DMS53 treated with DMSO at 0.1 percent for 48 hours (cell line): ENCODE data around the gene RPL35A.
"Not testable (repeated sequence)": the region's sequence is repeated elsewhere in the genome, so short reads cannot be mapped to it uniquely, and the experiment has no call there.

ENCODE experiments used
- DNase-seq: peaks from one replicate; lab custom pipeline; 2025; ENCODE audit not compliant: unreplicated experiment; lab: John Stamatoyannopoulos, UW

Gene RPL35A

DNA sequence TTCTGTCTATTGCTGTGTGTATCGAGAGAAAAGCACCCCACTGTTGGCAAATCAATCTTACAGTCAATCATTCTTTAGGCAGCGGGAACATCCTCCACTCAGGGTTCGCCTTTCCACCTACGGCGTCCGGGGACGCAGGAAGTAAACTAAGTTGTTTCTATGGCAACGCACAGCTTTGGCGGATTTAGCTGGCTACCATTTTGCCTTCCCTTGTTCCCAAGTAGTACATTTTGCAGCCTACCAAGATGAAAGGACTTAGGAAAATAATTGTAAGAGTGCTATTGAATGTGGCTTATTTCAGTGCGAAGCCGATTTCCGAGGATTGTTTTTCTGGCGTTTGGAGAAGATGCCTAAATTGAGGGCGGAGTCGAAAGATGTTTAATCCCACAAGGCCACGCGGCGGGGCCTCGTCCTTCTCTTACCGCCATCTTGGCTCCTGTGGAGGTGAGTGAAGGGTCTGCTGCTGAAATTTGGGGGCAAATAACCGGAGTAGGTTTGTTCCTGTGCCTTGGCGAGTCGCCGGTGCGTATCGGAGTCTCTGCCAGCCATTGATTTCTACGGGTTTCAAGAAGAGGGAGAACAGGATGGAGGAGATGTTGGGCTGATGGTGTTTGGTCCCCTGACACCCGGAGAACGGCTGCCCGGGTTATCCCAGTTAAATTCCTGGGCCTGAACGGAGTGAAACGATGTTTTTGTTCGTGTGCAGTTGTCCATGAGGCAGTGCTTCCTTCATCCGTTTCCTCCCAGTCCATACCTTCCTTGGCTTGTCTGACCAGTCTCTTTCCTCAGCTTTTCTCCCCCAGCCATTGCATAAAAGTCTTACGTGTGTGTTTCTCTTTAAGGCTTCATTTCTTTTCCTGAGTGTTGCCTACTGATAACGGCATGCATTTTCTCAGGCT, at the start of gene RPL35A:
TSS of gene RPL35A (plus strand) at position 413 of the 899 bp plus-strand sequence. CDS start 778 bp downstream, outside the sequence.
- DNase-seq = peak; percentile 92

DNA sequence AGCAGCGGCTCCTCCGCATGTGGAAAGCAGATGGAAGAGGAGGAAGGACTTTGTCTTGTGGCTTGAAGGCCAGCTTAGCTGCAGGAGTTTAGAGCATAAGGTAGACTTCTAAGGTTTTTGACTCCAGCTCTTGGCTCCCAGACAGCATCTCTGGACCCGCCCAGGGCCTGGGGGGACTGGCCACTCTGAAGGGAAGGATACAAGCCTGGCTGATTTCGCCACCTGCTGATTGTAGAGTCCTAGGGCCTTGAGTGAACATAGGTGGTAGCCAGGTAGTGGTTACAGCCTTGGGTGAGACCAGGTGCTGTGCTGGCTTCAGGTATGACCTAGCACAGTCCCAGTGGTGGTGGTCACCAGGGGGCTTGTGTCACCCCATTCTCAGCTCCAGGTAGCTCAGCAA, 48.4 kb upstream of the RPL35A start:
- DNase-seq = no peak

DNA sequence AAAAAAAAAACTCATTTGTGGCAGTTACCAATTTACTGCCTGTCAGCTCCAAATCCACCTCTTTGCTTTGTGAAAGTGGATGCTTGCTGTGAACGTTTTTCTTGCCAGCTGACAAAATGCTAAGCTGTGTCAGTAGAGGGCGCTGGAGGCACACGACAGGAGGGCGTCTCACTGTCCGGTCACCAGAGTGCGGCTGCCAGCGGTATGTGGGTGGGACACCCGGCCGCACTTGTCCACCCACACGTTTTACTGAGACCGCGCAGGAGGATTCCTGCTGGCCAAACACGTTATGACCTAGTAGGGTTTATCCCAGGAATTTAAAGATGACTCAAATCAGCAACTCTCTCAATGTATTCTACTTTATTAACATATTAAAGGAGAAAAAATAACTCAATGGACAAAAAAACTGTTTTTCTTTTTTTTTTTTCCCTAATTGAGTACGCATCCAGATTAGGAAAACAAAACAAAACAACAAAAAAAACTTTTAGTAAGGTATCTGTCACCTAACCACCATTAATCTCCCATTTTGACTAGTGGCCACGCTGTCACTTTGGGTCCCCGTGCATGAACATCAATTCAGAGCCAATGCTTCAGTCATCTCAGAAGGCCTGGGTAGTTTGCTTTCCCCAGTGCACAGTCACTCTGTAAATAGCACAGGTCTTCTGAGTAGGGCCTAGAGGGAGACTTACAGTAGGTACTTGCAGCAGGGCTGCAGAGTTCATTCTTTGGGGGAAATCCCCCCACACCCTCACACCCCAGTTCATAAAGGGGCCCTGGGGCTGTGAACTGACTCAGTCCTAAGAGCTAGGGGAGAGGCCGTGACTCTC, 43.8 kb upstream of the RPL35A start:
- DNase-seq = peak; percentile 53

DNA sequence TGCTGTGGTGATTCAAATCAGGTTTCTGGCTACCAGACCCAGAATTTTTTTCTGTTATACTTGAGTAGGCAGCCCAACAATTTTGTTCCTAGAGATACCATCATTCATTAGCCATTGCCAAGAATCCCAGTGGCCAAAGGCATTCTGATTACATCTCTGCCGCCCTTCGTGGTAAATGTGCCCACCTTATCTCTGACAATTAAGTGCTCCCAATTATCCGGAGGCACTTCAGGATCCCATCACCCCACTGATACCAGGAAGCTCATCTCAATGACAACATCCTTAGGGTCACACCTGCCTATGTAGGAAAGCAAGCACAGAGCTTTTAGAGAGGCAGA, 43.2 kb upstream of the RPL35A start:
- no peak for DNase-seq

DNA sequence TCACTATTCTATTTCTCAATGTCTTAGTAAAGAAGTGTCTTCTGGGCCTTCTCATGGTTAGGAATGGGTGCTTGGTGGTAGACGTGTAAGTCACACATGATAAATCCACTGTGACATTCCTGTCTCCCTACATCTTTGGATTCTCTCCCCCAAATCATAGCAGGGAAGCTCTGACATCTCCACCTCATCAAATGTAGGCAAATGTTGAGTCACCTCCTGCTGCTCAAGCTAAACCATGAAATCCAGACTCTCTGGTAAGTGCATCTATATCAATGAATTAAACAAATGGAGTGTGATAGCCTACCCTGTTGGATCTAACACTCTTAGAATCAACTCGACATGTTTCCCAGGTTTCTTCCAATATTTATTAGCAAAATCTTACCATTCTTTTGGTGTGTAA, 42.8 kb upstream of the RPL35A start:
- no peak for DNase-seq

DNA sequence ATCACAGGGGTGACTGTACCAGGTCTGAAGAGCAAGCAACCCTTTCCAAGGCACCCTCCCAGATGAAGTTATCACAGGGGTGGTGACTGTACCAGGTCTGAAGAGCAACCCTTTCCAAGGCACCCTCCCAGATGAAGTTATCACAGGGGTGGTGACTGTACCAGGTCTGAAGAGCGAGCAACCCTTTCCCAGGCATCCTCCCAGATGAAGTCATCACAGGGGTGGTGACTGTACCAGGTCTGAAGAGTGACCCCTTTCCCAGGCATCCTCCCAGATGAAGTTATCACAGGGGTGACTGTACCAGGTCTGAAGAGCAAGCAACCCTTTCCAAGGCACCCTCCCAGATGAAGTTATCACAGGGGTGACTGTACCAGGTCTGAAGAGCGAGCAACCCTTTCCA, 41.4 kb upstream of the RPL35A start:
- DNase-seq = not testable (repeated sequence)

DNA sequence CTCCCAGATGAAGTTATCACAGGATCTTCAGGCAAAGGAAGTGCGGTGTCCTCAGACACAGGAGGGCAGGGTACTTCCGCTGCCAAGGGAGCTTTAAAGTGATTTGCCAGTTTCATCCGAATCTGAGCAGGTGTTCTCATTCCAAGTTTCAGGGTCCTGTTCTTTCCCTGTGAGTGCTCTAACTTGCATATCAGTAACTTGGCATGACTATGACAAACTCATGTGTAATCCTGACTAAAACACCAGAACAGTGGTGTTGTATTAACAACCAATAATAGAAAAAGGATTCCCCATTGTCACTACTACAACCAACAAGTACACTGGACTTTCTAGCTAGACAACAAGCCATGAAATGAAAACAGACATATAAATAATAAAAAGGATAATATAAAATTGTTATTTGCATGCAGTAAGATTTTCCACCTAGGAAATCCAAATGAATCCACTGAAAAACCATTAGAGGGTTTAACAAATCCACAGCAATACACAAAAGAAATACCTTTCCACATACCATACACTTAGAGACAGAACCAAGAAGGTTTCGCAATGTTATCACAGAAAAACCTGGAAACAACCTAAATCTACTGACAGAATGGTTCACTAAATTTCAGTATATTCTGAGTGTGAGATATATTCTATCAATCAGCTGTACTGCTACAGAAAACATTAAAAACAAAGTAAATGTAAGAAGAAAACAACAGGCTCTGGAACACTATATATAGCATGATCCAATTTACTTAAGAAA, 40.9 kb upstream of the RPL35A start:
- no peak for DNase-seq

DNA sequence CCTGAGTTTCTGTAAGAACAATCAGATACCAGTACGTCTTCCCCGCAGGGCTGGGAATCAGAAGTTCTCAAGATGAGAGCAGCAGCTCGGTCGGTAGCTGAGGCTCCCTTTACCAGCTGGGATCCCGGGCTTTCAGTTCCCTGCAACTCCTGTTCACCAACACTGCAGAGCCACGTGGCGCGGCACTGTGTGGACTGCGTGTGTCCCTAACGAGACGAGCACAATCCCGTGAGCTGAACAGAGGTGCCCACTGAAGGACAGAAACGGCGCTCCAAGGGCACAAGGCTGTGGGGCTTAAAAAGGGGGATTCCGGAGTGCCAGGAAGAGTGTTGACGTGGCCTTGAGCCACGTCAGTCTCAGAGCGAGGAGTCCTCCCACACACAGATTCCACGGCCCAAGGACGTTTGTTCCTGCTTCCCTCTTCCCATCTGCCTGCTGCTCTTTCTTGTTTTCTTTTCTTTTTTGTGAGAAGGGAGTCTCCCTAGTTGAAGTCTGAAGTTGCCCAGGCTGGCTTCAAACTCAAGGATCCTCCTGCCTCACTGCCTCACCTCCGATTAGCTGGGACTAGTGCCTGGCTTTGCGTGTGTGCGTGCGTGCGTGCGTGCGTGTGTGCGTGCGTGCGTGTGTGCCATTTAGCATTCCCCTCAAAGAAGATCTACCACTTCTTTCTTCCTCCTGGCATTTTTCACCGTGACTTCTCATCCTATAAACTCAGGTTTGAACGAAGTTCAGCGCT, 37.1 kb upstream of the RPL35A start:
- DNase-seq = no peak

DNA sequence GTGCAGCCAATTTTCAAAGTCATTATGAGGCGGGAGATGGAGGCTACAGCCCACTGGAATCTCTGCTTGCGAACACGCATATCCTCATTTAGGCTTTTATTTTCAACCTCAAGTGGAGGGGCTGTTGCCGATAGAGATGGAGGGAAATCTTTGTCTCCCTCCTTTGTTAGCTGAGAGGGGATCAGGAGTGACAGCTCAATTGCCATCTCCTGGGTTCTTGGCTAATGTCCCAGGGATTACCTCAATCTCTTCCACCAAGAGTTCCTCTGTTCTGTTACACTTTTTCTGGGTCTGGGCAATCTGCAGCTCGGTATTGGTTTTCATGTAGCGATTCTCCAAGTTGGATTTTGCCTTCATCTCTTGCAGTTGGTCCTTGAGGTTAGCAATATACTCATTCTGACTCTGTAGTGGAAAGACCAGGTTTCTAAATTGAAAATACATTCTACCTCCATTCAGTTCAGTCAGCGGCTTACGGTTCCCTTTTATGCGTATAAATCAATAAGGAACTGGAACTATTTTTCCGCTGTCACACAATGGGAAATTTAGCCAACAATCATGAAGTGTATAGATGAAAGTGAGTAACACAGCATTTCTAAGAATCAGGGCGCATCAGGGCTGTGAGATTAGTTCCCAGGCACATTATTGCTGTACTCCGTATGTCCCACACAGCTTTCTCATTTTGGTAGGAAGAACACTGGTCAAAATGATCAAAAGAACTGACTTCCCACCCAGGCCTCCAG, 36.2 kb upstream of the RPL35A start:
- no peak for DNase-seq

DNA sequence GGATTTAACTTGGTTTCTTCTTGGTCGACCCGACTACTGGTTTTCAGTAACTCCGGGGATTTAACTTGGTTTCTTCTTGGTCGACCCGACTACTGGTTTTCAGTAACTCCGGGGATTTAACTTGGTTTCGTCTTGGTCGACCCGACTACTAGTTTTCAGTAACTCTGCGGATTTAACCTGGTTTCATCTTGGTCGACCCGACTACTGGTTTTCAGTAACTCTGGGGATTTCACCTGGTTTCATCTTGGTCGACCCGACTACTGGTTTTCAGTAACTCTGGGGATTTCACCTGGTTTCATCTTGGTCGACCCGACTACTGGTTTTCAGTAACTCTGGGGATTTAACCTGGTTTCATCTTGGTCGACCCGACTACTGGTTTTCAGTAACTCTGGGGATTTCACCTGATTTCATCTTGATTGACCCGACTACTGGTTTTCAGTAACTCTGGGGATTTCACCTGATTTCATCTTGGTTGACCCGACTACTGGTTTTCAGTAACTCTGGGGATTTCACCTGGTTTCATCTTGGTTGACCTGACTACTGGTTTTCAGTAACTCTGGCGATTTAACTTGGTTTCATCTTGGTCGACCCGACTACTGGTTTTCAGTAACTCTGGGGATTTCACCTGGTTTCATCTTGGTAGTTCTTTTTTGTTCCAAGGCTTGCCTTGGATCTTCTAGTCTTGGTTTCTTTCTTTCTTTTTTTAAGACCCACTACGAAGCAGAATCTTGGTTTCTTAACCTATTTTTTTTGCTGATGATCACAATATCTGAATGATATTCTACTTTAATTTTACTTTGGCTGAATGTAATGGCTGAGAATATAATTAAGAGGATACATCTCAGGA, 28.3 kb upstream of the RPL35A start:
- DNase-seq = not testable (repeated sequence)

DNA sequence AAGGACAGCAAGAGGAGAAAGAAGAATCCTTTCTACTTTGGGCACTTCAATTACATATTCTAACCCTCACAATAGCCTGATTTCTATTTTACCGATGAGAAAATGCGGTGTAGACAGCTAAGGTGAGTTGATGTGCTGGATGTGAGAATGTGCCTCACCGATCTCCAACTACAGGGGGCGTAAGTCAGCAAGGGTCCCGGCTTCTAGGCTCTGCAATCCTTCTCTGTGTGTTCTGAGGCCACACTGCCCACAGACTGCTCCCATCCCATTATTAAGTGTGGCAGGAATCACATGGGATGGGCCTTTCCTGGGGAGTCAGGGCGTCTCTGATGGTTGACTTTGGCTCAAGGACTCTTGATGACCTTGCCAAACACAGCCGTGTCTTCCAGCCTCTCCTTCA, 23.6 kb upstream of the RPL35A start:
- no peak for DNase-seq

DNA sequence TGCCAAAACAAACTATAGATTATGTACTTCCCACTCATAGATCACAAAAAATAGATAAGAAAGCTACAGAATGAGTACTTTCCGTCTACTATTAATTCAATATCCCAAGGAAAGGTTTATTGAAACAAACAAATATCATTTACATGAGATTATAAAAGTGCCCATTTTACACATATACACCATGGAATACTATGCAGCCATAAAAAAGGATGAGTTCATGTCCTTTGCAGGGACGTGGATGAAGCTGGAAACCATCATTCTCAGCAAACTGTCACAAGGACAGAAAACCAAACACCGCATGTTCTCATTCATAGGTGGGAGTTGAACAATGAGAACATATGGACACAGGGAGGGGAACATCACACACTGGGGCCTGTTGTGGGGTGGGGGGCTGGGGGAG, 22.4 kb upstream of the RPL35A start:
- not testable (repeated sequence) for DNase-seq

DNA sequence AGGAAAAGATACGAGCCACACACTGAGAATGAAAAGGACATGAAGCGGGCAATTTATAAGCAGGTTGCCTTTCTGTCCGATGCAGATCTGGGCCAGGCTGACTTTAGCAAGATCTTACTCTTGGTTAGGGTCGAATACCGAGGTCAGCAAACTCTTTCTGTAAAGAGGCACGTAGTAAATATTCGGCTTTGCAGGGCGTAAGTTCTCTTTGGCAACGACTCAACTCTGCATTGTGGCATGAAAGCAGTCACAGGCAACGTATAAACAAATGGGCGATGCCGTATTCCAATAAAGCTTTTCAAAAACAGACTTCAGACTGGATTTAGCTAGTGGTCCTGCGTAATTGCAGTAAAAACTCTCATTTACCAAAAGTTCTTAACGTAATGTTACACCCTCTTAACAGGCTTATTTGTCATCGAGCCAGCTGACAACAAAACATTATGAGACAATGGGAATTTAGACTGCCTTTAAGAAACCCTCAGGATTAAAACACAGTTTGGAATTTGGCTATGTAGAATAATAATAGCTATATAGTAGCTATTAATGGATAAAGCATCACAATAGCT, 13.1 kb upstream of the RPL35A start:
- no peak for DNase-seq

DNA sequence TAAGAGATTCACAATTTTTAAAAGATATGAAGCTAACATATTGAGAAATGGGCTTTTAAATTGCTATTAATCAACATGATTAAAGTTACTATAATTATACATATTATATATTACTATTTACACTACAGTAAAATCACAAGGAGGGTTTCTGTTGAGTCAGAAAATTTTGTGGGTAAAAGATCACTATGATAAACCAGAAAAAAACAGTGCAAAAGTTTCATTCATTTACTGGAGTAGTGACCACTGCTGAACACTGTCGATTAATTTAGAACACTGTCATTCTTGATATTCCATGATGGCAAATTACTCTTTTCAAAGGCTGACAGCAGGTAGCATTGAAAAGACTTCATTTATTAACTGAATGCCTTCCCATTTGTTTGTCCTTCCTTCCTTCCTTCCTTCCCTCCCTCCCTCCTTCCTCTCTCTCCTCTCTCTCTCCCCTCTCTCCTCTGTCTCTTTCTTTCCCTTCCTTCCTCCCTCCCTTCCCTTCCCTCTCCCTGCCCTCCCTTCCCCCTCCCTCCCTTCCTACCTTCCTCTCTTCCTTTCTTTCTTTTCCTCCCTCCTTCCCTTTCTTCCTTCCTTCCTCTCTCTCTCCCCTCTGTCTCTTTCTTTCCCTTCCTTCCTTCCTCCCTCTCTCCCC, 9.1 kb upstream of the RPL35A start:
- no peak for DNase-seq

DNA sequence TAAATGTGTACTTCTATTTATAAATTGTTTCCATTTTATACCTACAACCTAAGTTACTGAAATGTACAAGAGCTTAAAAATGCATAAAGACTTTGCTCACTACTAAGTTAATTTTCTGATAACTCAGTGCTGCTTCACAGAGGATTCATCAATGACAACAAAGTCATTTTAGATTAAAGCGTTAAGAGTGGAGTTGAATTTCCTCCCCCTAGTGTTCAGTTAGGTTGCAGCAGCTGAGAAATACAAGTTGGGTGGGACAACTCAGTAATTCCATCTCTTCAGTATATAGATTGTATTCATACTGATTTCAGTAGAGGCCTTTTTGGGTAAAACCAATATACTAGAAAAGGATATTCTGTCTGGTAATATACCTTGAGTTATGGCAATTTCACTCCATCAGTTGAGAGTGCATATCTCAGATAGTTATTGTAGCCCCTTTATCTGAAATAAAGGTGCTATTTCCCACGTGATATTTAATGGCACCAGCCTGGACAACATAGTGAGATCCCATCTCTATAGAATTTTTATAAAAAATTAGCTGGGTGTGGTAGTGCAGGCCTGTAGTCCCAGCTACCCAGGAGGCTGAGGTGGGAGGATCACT, 6.9 kb upstream of the RPL35A start:
- peak; percentile 9 for DNase-seq

DNA sequence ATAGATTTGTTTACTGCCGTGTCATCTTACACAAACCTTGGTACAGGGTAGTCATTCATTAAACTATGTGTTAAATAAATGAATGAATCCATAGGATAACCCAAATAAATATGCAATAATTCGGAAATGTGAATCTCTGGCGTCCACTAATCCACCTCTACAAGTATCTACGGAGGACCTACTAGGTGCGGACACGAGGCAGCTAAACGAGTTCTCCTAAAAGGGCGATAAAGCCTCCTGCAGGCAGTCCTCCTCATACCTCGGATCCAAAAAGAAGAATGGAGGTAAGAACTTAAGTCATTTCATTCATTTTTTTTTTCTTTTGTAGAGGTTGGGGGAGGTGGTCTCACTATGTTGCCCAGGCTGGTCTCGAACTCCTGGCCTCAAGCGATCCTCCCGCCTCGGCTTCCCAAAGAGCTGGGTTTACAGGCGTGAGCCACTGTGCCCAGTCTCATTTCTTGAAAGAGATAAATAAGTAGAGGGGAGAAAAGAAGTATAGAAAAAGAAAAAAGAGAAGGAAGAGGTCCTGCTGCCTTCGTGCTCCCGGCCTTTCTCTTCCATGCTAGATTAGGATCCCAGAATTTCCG, 706 bp upstream of the RPL35A start:
- DNase-seq = no peak

DNA sequence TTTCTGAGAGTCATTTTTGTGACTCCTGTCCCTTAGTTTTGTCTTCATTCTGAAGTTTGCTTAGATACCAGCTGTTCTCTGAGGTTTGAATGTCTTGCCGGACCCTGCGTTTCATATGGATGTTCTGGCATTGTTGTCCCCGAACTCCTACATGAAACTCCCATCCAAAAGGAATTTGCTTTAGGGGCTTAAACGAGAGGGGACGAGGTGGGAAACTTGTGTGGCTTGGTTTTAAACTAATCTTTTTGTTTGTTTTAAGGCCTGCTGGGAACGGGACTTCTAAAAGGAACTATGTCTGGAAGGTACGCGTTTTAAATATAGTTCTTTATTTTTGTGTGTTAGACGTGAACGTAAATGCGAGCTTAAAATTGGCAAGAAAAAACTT, 679 bp downstream of the RPL35A start:
- DNase-seq = no peak
